ENCODE results near the gene MYBL2. TPM values are rescaled to one million over a fixed set of nuclear protein-coding genes. Genes with fewer than 3 reads are reported as not detected.

MYBL2 gene
- total and polyA plus RNA-seq, 4 donors, result 1.6 to 30.9 (median 1.9) TPM; not detected in 1

DNA sequence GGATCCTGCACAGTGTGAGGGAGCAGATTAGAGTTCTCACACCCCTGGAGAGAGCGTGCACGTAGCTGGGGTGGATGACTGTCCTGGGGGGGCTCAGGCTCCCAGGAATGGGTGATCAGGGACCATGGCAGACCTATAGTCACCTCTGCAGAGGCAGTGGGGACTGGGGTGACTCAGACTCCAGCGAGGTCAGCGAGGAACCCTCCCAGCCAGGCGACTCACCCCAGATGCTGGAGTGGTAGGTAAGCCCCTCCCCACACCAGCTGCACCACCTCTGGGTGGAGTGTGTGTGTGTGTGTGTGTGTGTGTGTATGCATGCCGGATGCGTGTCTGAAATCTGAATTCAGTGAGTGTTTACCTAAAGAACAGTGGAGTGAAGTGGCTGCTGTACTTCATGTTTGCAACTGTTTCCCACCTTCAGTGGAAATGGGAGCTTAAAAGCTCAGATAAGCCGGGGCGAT lies 77.3 kb downstream of the MYBL2 start:
- Histone ChIP-seq H3K27ac (ENCODE audit: low read depth in 1 of 2, low read length in 2 of 2) (no peak overlapping the region), H3K4me1 (ENCODE audit: control insufficient read depth in 4 of 4, insufficient read depth in 4 of 4, low read length in 3 of 4) (peaks cover 2 to 5% (median 4%) of the 10 kb centered on the region in 4 donors), H3K27me3 (ENCODE audit: control insufficient read depth in 4 of 4, insufficient read depth in 4 of 4, low read length in 3 of 4) (no peaks in the 10 kb centered on the region), H3K36me3 (ENCODE audit: control insufficient read depth in 4 of 4, insufficient read depth in 3 of 4, low read depth in 1 of 4, low read length in 3 of 4) (no peaks in the 10 kb centered on the region), H3K4me3 (ENCODE audit: low read depth in 1 of 3, low read length in 3 of 3) (no peak overlapping the region), H3K9ac (ENCODE audit: low read depth in 1 of 2, low read length in 2 of 2) (no peak overlapping the region), H3K9me3 (ENCODE audit: control insufficient read depth in 4 of 4, low read length in 3 of 4) (no peaks in the 10 kb centered on the region)
- DNase-seq (ENCODE audit: low spot score), result no peak
- 86% methylated on average over 9 of the region's 9 CpGs for WGBS
- TF ChIP-seq, protein P1, sequence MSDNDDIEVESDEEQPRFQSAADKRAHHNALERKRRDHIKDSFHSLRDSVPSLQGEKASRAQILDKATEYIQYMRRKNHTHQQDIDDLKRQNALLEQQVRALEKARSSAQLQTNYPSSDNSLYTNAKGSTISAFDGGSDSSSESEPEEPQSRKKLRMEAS (IDR thresholded peaks at IDR 0.05), result no peak
- TF ChIP-seq FOXA2 (IDR thresholded peaks at IDR 0.05) (no peak), FOXA1 (IDR thresholded peaks at IDR 0.05) (no peak), NR2F2 (IDR thresholded peaks at IDR 0.05) (no peak), GABPA (IDR thresholded peaks at IDR 0.05 in 1 of 2, conservative IDR thresholded peaks at IDR 0.05 in 1 of 2) (no peak), EGR1 (IDR thresholded peaks at IDR 0.05; ENCODE audit: low read depth in 2 of 2) (no peak), JUND (IDR thresholded peaks at IDR 0.05) (no peak), YY1 (IDR thresholded peaks at IDR 0.05) (no peak), HNF4A (conservative IDR thresholded peaks at IDR 0.05) (no peak), TAF1 (conservative IDR thresholded peaks at IDR 0.05) (no peak), RAD21 (IDR thresholded peaks at IDR 0.05) (no peak), HNF4G (IDR thresholded peaks at IDR 0.05) (no peak), SP1 (IDR thresholded peaks at IDR 0.05) (no peak)
- TF ChIP-seq, protein P2, sequence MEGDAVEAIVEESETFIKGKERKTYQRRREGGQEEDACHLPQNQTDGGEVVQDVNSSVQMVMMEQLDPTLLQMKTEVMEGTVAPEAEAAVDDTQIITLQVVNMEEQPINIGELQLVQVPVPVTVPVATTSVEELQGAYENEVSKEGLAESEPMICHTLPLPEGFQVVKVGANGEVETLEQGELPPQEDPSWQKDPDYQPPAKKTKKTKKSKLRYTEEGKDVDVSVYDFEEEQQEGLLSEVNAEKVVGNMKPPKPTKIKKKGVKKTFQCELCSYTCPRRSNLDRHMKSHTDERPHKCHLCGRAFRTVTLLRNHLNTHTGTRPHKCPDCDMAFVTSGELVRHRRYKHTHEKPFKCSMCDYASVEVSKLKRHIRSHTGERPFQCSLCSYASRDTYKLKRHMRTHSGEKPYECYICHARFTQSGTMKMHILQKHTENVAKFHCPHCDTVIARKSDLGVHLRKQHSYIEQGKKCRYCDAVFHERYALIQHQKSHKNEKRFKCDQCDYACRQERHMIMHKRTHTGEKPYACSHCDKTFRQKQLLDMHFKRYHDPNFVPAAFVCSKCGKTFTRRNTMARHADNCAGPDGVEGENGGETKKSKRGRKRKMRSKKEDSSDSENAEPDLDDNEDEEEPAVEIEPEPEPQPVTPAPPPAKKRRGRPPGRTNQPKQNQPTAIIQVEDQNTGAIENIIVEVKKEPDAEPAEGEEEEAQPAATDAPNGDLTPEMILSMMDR (IDR thresholded peaks at IDR 0.05; ENCODE audit: low read depth, low read length, missing input control), result no peak
- TF ChIP-seq, protein P3, sequence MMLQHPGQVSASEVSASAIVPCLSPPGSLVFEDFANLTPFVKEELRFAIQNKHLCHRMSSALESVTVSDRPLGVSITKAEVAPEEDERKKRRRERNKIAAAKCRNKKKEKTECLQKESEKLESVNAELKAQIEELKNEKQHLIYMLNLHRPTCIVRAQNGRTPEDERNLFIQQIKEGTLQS (IDR thresholded peaks at IDR 0.05), result no peak
- TF ChIP-seq, protein P4, sequence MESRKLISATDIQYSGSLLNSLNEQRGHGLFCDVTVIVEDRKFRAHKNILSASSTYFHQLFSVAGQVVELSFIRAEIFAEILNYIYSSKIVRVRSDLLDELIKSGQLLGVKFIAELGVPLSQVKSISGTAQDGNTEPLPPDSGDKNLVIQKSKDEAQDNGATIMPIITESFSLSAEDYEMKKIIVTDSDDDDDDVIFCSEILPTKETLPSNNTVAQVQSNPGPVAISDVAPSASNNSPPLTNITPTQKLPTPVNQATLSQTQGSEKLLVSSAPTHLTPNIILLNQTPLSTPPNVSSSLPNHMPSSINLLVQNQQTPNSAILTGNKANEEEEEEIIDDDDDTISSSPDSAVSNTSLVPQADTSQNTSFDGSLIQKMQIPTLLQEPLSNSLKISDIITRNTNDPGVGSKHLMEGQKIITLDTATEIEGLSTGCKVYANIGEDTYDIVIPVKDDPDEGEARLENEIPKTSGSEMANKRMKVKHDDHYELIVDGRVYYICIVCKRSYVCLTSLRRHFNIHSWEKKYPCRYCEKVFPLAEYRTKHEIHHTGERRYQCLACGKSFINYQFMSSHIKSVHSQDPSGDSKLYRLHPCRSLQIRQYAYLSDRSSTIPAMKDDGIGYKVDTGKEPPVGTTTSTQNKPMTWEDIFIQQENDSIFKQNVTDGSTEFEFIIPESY (IDR thresholded peaks at IDR 0.05), result no peak

DNA sequence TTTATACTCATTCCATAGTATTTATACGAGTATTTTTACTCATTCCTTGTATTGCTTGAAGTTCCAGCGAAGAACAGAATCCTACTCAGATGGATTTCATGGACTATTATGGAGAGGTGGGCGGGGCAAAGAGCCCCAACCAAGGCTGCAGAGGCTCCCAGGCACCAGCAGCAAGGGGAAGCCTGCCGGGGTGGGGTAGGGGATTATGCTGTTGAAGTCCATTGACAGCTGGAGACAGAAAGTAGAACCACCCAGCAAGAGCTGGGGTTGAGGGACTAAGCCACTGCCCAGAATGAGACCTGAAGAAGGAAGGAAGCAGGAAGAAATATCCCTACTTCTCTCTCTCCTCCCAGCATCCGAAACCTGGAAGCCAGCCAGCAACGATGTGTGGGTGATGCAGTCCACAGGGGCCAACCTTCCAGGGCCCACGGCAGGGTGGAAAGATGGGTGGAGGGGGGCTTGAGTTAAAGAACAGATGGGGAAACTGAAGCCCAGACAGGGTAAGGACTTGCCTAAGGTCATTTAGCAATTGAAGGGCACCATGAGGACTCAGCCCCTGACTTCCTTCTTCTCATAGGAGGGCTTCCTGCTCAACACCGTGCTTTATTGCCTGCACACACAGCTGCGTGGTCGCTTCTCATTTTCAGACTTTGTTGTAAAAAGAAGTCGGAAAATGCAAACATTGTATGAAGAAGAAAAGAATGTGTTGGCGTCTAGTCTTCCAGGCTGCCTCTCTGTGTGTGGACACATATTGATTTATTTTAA lies 78.2 kb downstream of the MYBL2 start:
- TF ChIP-seq JUND (IDR thresholded peaks at IDR 0.05) (no peak), EGR1 (IDR thresholded peaks at IDR 0.05; ENCODE audit: low read depth in 2 of 2) (no peak), GABPA (IDR thresholded peaks at IDR 0.05 in 1 of 2, conservative IDR thresholded peaks at IDR 0.05 in 1 of 2) (no peak), RAD21 (IDR thresholded peaks at IDR 0.05) (no peak), NR2F2 (IDR thresholded peaks at IDR 0.05) (no peak), TAF1 (conservative IDR thresholded peaks at IDR 0.05) (no peak), HNF4A (conservative IDR thresholded peaks at IDR 0.05) (no peak)
- TF ChIP-seq, protein P2 (IDR thresholded peaks at IDR 0.05; ENCODE audit: low read depth, low read length, missing input control), result no peak
- TF ChIP-seq, protein P4 (IDR thresholded peaks at IDR 0.05), result no peak
- TF ChIP-seq, protein P5, sequence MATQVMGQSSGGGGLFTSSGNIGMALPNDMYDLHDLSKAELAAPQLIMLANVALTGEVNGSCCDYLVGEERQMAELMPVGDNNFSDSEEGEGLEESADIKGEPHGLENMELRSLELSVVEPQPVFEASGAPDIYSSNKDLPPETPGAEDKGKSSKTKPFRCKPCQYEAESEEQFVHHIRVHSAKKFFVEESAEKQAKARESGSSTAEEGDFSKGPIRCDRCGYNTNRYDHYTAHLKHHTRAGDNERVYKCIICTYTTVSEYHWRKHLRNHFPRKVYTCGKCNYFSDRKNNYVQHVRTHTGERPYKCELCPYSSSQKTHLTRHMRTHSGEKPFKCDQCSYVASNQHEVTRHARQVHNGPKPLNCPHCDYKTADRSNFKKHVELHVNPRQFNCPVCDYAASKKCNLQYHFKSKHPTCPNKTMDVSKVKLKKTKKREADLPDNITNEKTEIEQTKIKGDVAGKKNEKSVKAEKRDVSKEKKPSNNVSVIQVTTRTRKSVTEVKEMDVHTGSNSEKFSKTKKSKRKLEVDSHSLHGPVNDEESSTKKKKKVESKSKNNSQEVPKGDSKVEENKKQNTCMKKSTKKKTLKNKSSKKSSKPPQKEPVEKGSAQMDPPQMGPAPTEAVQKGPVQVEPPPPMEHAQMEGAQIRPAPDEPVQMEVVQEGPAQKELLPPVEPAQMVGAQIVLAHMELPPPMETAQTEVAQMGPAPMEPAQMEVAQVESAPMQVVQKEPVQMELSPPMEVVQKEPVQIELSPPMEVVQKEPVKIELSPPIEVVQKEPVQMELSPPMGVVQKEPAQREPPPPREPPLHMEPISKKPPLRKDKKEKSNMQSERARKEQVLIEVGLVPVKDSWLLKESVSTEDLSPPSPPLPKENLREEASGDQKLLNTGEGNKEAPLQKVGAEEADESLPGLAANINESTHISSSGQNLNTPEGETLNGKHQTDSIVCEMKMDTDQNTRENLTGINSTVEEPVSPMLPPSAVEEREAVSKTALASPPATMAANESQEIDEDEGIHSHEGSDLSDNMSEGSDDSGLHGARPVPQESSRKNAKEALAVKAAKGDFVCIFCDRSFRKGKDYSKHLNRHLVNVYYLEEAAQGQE (IDR thresholded peaks at IDR 0.05), result no peak
- H3K4me3 ChIP-seq (ENCODE audit: low read depth in 1 of 3, low read length in 3 of 3), result no peak overlapping the region
- H3K9ac ChIP-seq (ENCODE audit: low read depth in 1 of 2, low read length in 2 of 2), result no peak overlapping the region
- H3K4me1 ChIP-seq (ENCODE audit: control insufficient read depth in 4 of 4, insufficient read depth in 4 of 4, low read length in 3 of 4), result no peaks in the 10 kb centered on the region
- no peak for DNase-seq (ENCODE audit: low spot score)
- no peaks in the 10 kb centered on the region for H3K9me3 ChIP-seq (ENCODE audit: control insufficient read depth in 4 of 4, low read length in 3 of 4)
- WGBS, result 63% methylated on average over 12 of the region's 12 CpGs
- H3K27ac ChIP-seq (ENCODE audit: low read depth in 1 of 2, low read length in 2 of 2), result no peak overlapping the region
- H3K27me3 ChIP-seq (ENCODE audit: control insufficient read depth in 4 of 4, insufficient read depth in 4 of 4, low read length in 3 of 4), result no peaks in the 10 kb centered on the region
- no peaks in the 10 kb centered on the region for H3K36me3 ChIP-seq (ENCODE audit: control insufficient read depth in 4 of 4, insufficient read depth in 3 of 4, low read depth in 1 of 4, low read length in 3 of 4)
